Sigmoid colon (tissue), 7 donors: Measurements from ENCODE around the gene AP1M1. TPM values are rescaled to one million over a fixed set of nuclear protein-coding genes. Genes with fewer than 3 reads are reported as not detected.
A peak's percentile ranks its signal among the peaks of the same experiment; 100 is the strongest.

Experiments
- DNase-seq: peaks from one replicate; pipeline ENCODE4 v3.0.0-alpha.2; 2019
- H3K27ac ChIP-seq, 4 donors: fragments of 200-600 bp; sonication (generic); one replicate each; pipeline ENCODE4 v1.5.1; 2016 to 2019; ENCODE audit warnings: mild to moderate bottlenecking in 1 of 4
- H3K27me3 ChIP-seq, 3 donors: fragments of 200-600 bp; sonication (generic); one replicate each; pipeline ENCODE4 v1.5.1; 2019; ENCODE audit warnings: mild to moderate bottlenecking in 1 of 3
- H3K36me3 ChIP-seq, 4 donors: fragments of 200-600 bp; sonication (generic); one replicate each; pipeline ENCODE4 v1.5.1; 2016 to 2019
- H3K4me1 ChIP-seq, 4 donors: fragments of 200-600 bp; sonication (generic); one replicate each; pipeline ENCODE4 v1.5.1; 2017 to 2019
- H3K4me3 ChIP-seq, 4 donors: fragments of 200-600 bp; sonication (generic); one replicate each; pipeline ENCODE4 v1.5.1; 2017 to 2019; ENCODE audit warnings: mild to moderate bottlenecking in 2 of 4, moderate library complexity in 1 of 4
- H3K9me3 ChIP-seq, 4 donors: fragments of 200-600 bp in 3 of 4; sonication (generic) in 3 of 4; one replicate each; pipeline versions ENCODE4 v1.5.1 to v1.6.1; 2013 to 2019
- EP300 ChIP-seq, 4 donors: sonication (generic); formaldehyde crosslinking; IDR thresholded peaks; one replicate each; pipeline ENCODE4 v1.6.1; 2017; ENCODE audit warnings: antibody characterized with exemption in 4 of 4
- POLR2A ChIP-seq, 2 donors: fragments of 450-650 bp; IDR thresholded peaks; one replicate each; pipeline ENCODE4 v1.6.1; 2016; ENCODE audit warnings: antibody characterized with exemption in 2 of 2, mild to moderate bottlenecking in 2 of 2, moderate library complexity in 2 of 2
- POLR2AphosphoS5 ChIP-seq, 4 donors: sonication (generic); formaldehyde crosslinking; IDR thresholded peaks; one replicate each; pipeline ENCODE4 v1.6.1; 2017; ENCODE audit warnings: antibody characterized with exemption in 4 of 4
- WGBS, 2 donors: extraction: QIAGEN DNeasy Blood & Tissue Kit; methylation state at CpG; one replicate each; pipeline ENCODE4 v1.1.7; 2013; 5-methylcytosine and 5-hydroxymethylcytosine counted together
- intact Hi-C: fragments of 100-400 bp; cut with DNase I; formaldehyde crosslinking; loops from one replicate; pipeline ENCODE4 v1.15.1; 2023
- polyA plus RNA-seq, 3 donors: library from polyadenylated mRNA; stranded (reverse); fragments of 200-250 nt; gene quantifications; one replicate each; pipeline ENCODE4 v1.2.3, GENCODE V29; 2013
- total RNA-seq, 4 donors: library from RNA; depleted of rRNA; stranded (reverse); fragments of >200 nt; gene quantifications; one replicate each; pipeline ENCODE4 v1.1.0, GENCODE V29; 2016
- TF ChIP-seq, protein P1 (sequence below), 4 experiments: fragments of 450-650 bp in 3 of 4; fragments of 200-600 bp in 1 of 4; IDR thresholded peaks; one replicate each; pipeline ENCODE4 v1.5.1; 2016 to 2019; ENCODE audit warnings: antibody characterized with exemption in 4 of 4, mild to moderate bottlenecking in 3 of 4, moderate library complexity in 2 of 4
- donor health status: healthy with polysubstance abuse.
- donor health status: Bipolar disorder and iron deficiency.
- donor health status: healthy.

Gene AP1M1
- total and polyA plus RNA-seq, 7 donors: 18.7 to 63.7 (median 57.1) TPM

DNA sequence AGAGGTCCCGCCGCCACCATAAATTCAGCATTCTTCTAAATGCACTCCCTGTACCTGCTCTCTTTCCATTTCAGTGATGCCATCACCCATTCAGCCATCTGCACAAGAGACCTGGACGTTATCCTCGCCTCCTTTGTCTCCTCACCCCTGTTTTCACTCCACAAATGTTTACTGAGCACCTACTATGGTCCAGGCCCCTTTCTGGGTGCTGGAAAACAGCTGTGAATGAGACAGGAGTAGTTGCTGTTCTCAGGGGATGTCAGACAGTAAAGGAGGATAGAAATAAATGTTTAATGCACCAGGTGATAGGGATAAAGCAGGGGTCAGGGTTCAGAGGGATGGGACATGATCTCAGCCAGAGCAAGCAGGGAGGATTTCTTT lies 3.3 kb downstream of the AP1M1 start:
- H3K4me1 ChIP-seq: peaks cover 0 to 35% (median 30%) of the 10 kb centered on the region in 4 donors
- no peak overlapping the region for H3K27ac ChIP-seq
- no peaks in the 10 kb centered on the region for H3K9me3 ChIP-seq
- TF ChIP-seq POLR2AphosphoS5 (IDR thresholded peaks at IDR 0.05) (no peak), POLR2A (IDR thresholded peaks at IDR 0.05) (no peak), EP300 (IDR thresholded peaks at IDR 0.05) (no peak)
- TF ChIP-seq, protein P1, sequence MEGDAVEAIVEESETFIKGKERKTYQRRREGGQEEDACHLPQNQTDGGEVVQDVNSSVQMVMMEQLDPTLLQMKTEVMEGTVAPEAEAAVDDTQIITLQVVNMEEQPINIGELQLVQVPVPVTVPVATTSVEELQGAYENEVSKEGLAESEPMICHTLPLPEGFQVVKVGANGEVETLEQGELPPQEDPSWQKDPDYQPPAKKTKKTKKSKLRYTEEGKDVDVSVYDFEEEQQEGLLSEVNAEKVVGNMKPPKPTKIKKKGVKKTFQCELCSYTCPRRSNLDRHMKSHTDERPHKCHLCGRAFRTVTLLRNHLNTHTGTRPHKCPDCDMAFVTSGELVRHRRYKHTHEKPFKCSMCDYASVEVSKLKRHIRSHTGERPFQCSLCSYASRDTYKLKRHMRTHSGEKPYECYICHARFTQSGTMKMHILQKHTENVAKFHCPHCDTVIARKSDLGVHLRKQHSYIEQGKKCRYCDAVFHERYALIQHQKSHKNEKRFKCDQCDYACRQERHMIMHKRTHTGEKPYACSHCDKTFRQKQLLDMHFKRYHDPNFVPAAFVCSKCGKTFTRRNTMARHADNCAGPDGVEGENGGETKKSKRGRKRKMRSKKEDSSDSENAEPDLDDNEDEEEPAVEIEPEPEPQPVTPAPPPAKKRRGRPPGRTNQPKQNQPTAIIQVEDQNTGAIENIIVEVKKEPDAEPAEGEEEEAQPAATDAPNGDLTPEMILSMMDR (IDR thresholded peaks at IDR 0.05): no peak
- no peaks in the 10 kb centered on the region for H3K27me3 ChIP-seq
- 88 to 91% methylated on average over 4 of the region's 4 CpGs for WGBS, 2 donors
- no peak overlapping the region for H3K4me3 ChIP-seq
- intact Hi-C loops: no loop called here
- peaks cover 7 to 42% (median 30%) of the 10 kb centered on the region in 4 donors for H3K36me3 ChIP-seq
- no peak for DNase-seq

DNA sequence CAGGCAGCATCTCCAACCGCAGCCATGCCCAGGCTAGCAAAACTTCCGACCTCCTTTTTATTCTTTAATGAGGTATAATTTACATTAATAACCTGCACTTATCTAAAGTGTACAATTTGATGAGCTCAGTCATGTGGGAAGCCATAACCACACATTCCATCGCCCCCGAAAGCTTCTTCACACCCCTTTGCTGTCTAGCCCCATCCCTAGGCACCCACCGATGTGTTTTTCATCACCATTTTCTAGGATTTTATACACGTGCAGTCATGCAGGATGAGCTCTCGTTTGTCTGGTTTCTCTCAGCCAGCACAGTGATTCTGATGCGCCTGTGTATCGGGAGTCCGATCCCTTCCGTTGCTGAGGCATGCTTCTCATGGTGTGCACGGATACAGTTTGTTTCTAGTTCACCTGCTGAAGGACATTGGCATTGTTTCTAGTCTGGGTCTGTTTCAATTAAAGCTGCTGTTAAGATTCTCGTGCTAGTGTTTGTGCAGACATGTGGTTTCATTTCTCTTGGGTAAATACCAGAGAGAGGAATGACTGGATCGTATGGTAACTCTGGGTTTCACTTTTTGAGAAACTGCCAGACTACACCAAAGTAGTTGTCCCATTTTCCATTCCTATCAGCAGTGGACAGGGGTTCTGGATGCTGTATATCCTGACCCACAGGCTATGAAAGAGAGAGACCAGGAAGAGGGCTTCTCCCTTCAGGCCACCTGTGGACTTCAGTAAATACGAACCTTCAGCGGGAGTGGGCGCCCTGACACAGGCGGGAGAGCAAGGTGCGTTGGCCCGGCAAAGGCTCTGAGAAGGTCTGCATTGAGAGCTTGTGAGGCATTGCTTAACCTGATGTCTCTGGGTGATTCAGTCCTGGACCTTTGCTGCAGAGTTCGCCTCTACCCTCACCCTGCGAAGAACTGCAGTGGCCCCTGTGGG lies 4.9 kb downstream of the AP1M1 start:
- H3K27me3 ChIP-seq: no peaks in the 10 kb centered on the region
- no peaks in the 10 kb centered on the region for H3K9me3 ChIP-seq
- H3K36me3 ChIP-seq: peaks cover 7 to 58% (median 31%) of the 10 kb centered on the region in 4 donors
- DNase-seq: peak; percentile 46
- intact Hi-C loops: no loop called here
- TF ChIP-seq POLR2AphosphoS5 (IDR thresholded peaks at IDR 0.05) (no peak), EP300 (IDR thresholded peaks at IDR 0.05) (no peak), POLR2A (IDR thresholded peaks at IDR 0.05) (no peak)
- TF ChIP-seq, protein P1 (IDR thresholded peaks at IDR 0.05): no peak
- H3K27ac ChIP-seq: no peak overlapping the region
- H3K4me3 ChIP-seq: no peak overlapping the region
- peaks cover 0 to 28% (median 23%) of the 10 kb centered on the region in 4 donors for H3K4me1 ChIP-seq
- 85% methylated on average over 22 of the region's 22 CpGs for WGBS, 2 donors

DNA sequence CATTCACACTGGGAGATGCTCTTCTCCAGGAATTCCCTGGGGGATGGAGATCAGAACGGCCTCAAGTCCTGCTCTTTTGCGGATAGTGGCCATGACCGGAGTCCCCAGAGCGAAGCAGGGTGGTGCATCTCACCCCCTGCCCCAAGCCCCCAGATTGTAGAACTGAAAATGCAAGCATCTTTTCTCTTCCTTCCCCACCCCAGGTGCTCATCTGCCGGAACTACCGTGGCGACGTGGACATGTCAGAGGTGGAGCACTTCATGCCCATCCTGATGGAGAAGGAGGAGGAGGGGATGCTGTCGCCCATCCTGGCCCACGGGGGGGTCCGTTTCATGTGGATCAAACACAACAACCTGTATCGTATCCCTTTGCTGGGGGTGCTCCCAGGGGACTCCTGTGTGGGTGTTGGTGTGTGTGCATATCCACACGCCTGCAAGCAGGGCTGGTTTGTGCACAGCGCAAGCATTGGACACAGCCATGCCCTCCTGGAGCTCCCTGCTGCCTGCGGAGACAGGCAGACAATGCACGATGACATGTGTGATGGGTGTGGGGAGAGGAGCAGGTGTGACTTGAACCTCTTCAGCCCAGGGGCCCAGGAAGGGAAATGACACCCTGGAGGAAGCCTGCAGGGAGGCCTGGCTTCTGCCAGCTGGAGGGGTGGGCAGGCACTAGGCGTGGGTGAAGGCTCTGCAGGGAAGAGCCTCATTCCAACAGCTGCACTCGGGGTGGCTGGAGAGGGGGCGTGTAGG lies 5.7 kb downstream of the AP1M1 start:
- Histone ChIP-seq H3K4me3 (no peak overlapping the region), H3K9me3 (no peaks in the 10 kb centered on the region), H3K27me3 (no peaks in the 10 kb centered on the region), H3K27ac (no peak overlapping the region), H3K4me1 (peaks cover 0 to 26% (median 20%) of the 10 kb centered on the region in 4 donors), H3K36me3 (peaks cover 12 to 67% (median 40%) of the 10 kb centered on the region in 4 donors)
- DNase-seq: no peak
- WGBS, 2 donors: 88 to 95% methylated on average over 19 of the region's 19 CpGs
- intact Hi-C loops: no loop called here
- TF ChIP-seq POLR2AphosphoS5 (IDR thresholded peaks at IDR 0.05): no peak
- TF ChIP-seq, protein P1 (IDR thresholded peaks at IDR 0.05): no peak
- no peak for TF ChIP-seq EP300 (IDR thresholded peaks at IDR 0.05)
- TF ChIP-seq POLR2A (IDR thresholded peaks at IDR 0.05): no peak

DNA sequence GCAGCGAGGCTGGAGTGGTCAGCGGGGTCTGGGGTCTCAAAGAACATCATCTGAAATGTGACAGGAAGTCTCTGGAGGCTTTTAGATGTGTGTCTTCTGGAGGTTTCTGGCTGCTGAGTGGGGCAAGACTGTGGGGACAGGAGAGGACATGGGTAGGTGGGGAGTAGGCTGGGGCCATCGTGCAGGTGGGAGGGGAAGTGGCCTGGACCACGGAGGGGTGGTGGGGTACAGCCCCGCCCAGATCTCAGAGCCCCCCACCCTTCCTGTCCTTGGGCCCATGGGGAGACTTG lies 6.2 kb downstream of the AP1M1 start:
- intact Hi-C loops: no loop called here
- no peak for DNase-seq
- Histone ChIP-seq H3K4me1 (peaks cover 0 to 21% (median 15%) of the 10 kb centered on the region in 4 donors), H3K27me3 (no peaks in the 10 kb centered on the region), H3K9me3 (no peaks in the 10 kb centered on the region), H3K27ac (no peak overlapping the region), H3K4me3 (no peak overlapping the region), H3K36me3 (peaks cover 17 to 72% (median 45%) of the 10 kb centered on the region in 4 donors)
- TF ChIP-seq EP300 (IDR thresholded peaks at IDR 0.05): no peak
- WGBS, 2 donors: 85 to 86% methylated on average over 5 of the region's 5 CpGs
